Neural cell (in vitro differentiated cells): ENCODE results near the gene RPL10A.

Source experiments
- CTCF ChIP-seq: fragments of 450-650 bp; IDR thresholded peaks from 2 replicates; pipeline ENCODE4 v1.5.1; 2014; ENCODE audit warnings: antibody characterized with exemption, mild to moderate bottlenecking, moderate library complexity; ENCODE audit not compliant: poor library complexity, severe bottlenecking
- MXI1 ChIP-seq: fragments of 450-650 bp; conservative IDR thresholded peaks from 2 replicates; pipeline ENCODE4 v1.6.1; 2014; ENCODE audit warnings: antibody characterized with exemption, mild to moderate bottlenecking; ENCODE audit not compliant: poor library complexity, severe bottlenecking
- POLR2AphosphoS5 ChIP-seq: IDR thresholded peaks from 2 replicates; pipeline ENCODE4 v1.6.1; 2012
- RAD21 ChIP-seq: fragments of 450-650 bp; conservative IDR thresholded peaks from 2 replicates; pipeline ENCODE4 v1.6.1; 2014; ENCODE audit warnings: antibody characterized with exemption, mild to moderate bottlenecking, moderate library complexity
- REST ChIP-seq: IDR thresholded peaks from 2 replicates; pipeline ENCODE4 v1.6.1; 2012; ENCODE audit warnings: borderline replicate concordance
- TAF1 ChIP-seq: IDR thresholded peaks from 2 replicates; pipeline ENCODE4 v1.6.1; 2012; ENCODE audit warnings: low read depth

DNA sequence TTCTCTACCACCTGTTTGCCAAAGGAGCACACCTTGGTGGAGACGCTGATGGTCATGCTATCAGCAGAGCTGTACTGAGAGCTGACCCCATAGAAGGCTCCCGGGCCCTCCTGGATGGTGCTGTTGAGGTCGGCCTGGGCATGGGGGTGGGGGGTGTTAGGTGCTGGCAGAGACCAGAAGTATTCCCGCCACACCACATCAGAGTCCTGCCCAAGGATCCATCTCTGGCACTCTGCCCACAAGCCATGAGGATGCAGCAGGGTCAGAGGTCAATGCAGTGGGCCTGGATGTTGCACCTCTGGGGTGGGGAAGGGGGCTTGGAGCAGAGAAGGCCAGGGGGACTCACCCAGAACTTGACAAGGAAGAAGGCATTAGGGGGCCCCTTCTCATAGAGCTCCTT, 7.4 kb downstream of the RPL10A start:
- TF ChIP-seq CTCF: no peak
- no peak for TF ChIP-seq POLR2AphosphoS5
- no peak for TF ChIP-seq RAD21
- TF ChIP-seq REST: no peak
- TF ChIP-seq MXI1: no peak
- no peak for TF ChIP-seq TAF1
